LNCAP (cell line): ENCODE data around the gene PROX2.

Experiments used
- CTCF ChIP-seq: fragments of 450-650 bp; IDR thresholded peaks from 2 replicates; pipeline ENCODE4 v1.5.1; 2017; ENCODE audit warnings: mild to moderate bottlenecking

PROX2 gene

GRCh38 chr14:74838166-74838565 lies 37.8 kb downstream of the PROX2 start:
- no peak for TF ChIP-seq CTCF

GRCh38 chr14:74836251-74836960 lies 39.5 kb downstream of the PROX2 start:
- TF ChIP-seq CTCF, result no peak

- TF ChIP-seq CTCF, result no peak
Measured at GRCh38 chr14:74835645-74836250, 40.2 kb downstream of the PROX2 start.

GRCh38 chr14:74834692-74835392 lies 41.1 kb downstream of the PROX2 start:
- no peak for TF ChIP-seq CTCF

GRCh38 chr14:74832849-74833248 lies 43.1 kb downstream of the PROX2 start:
- TF ChIP-seq CTCF, result no peak

GRCh38 chr14:74829251-74829650 lies 46.7 kb downstream of the PROX2 start:
- TF ChIP-seq CTCF, result no peak

GRCh38 chr14:74826574-74826973 lies 49.4 kb downstream of the PROX2 start:
- TF ChIP-seq CTCF, result no peak
